IPS DF 4.7 (cell line): Measurements from ENCODE around the gene MVP.

Source experiments
- DNase-seq: peaks from one replicate; pipeline ENCODE4 v3.0.0-alpha.2; 2013; ENCODE audit warnings: low spot score; ENCODE audit errors: extremely low read depth

Gene MVP

DNA sequence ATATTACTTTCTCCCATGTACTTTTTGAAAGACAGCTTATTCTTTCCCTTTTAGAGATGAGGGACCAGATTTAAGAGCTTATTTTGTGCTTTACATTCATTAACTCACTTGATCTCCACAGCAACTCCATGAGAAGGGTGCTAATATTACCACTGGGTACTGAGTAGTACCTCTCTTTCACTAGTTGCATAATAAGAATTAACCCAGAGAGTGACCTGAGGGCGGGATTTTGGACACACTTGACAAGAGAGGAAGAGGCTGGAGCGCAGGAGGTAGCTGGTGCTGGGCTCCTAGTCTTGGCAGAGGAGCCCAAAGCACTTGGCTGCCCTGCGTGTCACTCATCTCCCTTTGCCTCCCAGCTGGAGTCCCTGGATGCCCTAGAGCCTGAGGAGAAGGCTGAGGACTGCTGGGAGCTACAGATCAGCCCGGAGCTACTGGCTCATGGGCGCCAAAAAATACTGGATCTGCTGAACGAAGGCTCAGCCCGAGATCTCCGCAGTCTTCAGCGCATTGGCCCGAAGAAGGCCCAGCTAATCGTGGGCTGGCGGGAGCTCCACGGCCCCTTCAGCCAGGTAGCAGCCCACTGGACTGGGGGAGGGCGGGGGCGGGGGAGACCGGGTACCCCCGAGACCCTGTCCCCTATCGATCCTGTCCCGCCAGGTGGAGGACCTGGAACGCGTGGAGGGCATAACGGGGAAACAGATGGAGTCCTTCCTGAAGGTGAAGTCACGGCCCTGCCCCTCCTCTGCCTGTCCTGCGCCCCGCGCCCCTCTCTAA, 15.6 kb upstream of the MVP start:
- no peak for DNase-seq

DNA sequence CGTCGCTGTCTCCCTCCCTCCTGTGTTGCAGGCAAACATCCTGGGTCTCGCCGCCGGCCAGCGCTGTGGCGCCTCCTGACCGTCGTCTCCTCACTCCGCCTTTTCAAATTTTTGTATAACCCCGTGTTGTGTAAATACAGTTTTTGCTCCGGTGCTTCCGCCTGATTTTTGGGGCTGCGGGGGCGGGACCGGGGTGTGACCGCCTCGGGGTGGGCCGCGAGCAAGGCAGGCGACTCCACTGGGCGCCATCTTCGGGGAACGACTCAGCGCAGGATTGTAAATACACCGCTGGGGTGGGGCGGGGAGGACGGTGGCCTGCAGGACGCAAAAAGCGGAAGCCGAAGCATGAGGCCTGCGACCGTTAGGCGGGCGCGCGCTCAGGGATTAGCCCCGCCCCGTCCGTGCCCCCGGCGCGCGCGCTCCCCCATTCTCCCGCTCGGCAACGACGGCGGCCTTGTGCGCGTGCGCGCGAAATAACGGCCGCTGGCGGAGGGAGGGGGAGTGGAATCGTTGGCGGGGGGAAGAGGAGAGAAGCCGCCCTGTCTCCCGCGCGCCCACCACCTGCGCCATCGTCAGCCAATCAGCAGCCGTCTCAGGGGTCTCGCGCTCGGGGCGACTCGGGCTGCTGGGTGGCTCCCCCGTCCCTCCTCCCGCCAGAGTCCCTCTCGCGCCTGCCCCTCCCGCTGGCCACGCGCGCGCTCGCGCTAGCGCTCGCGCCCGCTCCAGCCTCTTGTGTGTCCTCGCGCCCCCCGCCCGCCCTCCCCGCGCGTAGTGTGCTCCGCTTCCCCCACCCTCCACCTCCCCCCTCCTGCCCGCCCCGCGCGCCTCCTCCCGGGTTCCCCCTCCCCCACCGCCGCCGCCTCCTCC, 14.8 kb upstream of the MVP start:
- no peak for DNase-seq

DNA sequence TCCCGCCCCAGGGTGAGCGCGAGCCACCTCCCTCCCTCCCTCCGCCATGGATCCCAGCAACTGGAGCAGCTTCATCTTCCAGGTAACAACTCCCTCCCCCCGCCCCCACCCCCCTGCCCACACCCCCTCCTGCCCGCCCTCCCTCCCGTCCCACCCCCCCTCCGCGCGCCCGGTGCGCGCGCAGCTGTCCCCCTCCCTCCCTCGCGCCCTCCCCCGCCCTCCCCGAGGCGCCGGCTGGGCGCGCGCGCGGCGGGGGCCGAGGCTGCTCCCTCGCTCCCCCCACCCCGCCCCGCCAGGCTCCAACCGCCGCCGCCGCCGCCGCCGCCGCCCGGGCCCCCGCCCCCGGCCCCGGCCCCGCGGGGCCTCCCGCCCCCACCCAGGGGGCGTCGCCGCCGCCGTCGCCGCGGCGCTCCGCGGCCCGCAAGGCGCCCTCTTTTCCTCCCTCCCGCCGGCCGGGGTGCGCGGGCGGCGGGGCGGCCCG, 14.1 kb upstream of the MVP start, which contains the start of gene MAZ:
MAZ (plus strand) TSS at position 431 of the 481 bp plus-strand sequence. CDS start 173 bp downstream, outside the sequence.
- no peak for DNase-seq

DNA sequence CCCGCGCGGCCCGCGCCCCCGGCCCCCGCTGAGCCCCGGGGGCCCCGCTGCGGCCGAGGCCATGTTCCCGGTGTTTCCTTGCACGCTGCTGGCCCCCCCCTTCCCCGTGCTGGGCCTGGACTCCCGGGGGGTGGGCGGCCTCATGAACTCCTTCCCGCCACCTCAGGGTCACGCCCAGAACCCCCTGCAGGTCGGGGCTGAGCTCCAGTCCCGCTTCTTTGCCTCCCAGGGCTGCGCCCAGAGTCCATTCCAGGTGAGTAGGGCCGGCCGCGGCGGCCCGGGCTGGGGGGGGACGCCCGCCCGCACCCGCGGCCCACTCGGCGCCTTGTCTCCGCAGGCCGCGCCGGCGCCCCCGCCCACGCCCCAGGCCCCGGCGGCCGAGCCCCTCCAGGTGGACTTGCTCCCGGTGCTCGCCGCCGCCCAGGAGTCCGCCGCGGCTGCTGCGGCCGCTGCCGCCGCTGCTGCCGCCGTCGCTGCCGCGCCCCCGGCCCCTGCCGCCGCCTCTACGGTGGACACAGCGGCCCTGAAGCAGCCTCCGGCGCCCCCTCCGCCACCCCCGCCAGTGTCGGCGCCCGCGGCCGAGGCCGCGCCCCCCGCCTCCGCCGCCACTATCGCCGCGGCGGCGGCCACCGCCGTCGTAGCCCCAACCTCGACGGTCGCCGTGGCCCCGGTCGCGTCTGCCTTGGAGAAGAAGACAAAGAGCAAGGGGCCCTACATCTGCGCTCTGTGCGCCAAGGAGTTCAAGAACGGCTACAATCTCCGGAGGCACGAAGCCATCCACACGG, 13.4 kb upstream of the MVP start:
- DNase-seq: no peak

DNA sequence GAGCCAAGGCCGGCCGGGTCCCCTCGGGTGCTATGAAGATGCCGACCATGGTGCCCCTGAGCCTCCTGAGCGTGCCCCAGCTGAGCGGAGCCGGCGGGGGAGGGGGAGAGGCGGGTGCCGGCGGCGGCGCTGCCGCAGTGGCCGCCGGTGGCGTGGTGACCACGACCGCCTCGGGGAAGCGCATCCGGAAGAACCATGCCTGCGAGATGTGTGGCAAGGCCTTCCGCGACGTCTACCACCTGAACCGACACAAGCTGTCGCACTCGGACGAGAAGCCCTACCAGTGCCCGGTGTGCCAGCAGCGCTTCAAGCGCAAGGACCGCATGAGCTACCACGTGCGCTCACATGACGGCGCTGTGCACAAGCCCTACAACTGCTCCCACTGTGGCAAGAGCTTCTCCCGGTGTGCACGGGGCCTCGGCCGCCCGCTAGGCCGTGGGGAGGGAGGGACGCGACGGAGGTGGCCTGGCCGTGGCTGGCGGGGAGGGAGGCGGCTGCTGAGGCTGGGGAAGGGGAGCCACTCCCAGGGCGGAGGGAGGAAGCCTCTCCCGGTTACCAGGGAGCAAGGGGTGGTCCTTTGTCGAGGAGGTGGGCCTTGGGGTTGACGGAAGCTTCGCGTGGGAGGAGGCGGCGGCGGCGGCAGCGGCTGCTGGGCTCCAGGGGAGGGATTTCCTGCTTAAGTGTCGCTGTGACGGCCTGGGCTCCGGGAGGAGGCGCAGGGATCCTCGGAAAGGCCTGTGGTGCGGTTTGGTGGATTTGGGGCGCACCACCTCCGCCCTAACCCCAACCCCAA, 12.6 kb upstream of the MVP start:
- DNase-seq: no peak

DNA sequence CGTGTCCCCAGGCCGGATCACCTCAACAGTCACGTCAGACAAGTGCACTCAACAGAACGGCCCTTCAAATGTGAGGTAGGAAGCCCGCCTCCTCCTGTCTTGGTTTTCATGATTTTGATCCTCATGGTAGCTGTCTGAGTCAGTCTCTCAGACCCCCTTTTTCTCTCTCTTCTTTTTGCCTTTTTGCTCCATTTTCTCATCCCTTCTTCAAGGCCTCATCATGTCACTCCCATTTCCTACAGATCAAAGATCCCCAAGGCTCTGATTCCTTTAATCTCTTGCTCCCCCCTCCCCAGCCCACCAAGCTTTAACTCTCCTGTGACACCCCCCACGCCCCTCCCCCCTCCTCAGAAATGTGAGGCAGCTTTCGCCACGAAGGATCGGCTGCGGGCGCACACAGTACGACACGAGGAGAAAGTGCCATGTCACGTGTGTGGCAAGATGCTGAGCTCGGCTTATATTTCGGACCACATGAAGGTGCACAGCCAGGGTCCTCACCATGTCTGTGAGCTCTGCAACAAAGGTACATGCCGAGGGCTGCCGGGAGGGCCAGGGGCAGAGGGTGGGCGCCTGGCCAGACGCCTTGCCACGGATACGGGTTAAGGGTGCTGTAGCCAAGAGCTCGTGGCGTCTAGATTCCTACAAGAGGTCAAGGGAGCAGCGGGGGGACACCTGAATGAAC, 11.9 kb upstream of the MVP start:
- DNase-seq: no peak

DNA sequence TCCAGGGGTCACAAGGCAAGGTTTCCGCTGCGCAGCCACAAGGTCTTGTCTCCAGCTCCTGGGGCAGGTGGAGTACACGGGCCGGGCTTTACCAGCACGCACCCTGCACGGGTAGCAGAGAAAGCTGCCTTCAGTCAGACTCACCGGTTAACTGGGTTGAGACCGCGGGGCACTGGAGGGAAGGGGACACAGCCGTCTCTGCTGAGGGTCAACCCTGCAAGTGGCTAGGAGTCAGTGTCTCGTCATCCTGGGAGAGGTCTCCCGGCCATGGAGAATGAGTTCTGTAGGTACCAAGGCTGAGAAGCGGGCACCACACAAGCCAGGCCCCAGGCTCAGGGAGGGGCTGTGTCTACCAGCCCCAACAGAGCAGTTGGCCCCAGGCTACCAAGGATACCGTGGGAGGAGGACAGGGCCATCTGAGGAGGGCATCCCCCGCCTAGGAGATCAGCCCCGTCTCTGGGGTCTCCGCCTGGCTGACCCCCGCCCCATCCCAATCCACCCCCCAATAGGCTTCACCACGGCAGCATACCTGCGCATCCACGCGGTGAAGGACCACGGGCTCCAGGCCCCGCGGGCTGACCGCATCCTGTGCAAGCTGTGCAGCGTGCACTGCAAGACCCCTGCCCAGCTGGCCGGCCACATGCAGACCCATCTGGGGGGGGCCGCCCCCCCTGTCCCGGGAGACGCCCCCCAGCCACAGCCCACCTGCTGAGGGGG, 11.1 kb upstream of the MVP start:
- no peak for DNase-seq

DNA sequence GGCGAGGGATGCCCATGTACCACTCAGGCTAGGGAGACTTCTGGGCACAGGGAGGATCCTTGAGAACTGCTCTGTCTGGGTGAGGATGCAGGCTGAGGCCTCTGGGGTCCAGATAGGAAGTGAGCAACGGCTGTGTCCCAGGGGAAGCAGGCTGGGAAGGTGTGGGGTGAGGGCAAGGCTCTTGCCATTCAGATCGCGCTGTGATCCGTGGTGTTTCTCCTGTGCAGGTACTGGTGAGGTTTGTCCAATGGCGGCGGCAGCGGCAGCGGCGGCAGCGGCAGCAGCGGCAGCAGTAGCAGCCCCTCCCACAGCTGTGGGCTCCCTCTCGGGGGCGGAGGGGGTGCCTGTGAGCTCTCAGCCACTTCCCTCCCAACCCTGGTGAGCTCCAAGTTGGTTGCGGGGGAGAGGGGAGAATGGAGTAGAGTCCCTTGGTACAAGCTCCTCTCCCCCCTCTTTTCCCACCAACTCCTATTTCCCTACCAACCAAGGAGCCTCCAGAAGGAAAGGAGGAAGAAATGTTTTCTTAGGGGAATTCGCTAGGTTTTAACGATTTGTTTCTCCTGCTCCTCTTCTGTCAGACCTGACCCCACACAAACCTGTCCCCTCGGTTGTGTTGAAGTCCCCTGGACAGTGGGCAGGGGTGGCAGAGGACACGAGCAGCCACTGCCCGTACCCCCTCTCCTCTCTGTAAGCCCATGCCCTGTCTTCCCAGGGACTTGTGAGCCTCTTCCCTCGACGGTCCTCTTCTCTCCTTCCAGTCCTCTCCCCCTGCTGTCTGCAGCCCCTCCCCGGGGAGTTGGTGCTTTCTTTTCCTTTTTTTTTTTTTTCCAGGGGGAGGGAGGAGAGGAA, 10.2 kb upstream of the MVP start:
- DNase-seq: no peak

DNA sequence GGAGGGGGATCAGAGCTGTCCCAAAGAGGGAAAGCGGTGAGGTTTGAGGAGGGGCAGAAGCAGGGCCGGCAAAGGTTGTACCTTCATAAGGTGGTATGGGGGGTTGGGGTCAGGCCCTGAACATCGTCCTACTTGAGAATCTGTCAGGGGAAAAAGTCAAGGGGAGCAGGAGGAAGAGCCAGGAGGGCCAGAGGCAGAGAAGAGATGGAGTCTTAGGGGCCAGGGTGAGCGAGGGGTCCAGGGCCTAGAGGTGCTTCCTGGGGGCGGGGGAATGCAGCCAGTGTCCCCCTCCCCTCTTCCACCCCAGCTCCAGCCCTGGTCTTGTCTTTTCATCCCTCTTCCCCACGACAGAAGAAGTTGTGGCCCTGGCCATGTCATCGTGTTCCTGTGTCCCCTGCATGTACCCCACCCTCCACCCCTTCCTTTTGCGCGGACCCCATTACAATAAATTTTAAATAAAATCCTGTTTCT, 9.5 kb upstream of the MVP start:
- DNase-seq: no peak

DNA sequence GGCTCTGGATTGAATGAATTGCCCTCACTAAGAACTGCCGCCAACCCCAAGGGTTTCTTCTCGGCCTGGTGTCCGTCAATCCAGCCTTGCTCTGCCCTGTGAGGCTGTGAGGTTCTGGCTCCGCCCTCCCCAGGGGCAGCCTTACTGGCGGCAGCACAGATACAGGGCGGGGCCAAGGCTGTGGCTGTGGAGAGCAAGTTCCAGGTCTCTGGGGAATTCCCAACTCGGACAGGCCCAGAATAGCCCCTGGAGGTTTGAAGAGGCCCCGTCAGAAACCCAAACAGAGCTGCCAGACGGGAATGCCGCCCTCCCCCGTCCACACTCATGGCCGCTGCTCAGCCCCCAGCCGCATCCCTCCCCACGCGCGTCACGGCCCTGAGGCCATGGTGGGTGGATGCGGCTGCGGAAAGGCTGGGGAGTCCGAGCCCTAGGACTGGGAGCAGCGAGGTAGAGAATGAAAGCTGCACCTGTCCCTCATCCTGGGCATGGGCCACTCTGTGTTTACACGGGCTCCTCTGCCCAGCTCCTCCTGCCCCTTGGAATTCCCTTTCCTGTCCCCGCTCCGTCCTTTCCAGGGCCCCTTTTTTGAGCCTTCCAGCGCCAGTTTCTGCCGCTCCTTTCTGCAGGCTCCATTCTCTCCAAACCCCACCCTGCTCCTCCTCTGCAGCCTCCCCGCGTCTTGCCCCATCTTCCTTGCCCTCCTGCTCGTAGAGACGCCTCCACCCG, 8.9 kb upstream of the MVP start:
- DNase-seq: peak; percentile 90

DNA sequence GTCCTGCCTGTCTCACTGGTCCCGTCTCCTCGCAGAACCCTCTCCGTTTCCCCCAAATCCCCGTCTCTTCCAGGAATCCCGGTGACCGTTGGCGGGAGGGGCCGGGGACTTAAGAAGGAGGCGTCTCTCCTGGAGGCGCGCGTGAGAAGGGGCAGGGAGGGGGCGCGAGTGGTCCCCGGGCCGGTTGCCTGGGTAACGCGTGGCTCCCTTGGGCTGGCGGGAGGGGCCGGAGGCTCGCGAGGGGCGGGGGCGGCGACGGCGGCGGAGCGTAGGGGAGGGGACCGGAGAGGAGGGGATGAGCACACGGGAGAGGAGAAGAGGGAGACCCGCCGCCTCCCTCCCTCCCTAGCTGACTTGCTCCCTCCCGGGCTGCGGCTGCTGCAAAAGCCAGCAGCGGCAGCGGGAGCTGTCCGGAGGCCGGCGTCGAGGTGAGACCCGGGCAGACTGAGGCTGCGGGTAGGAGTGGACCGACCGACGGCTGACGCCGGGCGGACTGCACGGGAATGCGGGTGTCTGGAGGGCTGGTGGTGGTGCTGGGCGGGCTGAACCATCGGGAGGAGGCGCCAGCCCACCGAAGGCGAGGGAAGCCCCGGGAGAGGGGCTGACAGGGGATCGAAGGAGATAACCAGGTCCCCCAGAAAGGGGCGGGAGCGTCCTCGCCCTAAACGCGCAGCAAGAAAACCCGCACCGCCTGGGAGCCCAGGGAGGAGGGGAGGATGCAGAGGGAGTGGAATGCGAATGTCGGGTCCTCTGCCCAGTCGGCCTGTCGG, 8.2 kb upstream of the MVP start, which contains the start of gene PRRT2:
PRRT2 (plus strand) TSS at position 298 of the 770 bp plus-strand sequence. CDS start 862 bp downstream, outside the sequence.
- DNase-seq: no peak

DNA sequence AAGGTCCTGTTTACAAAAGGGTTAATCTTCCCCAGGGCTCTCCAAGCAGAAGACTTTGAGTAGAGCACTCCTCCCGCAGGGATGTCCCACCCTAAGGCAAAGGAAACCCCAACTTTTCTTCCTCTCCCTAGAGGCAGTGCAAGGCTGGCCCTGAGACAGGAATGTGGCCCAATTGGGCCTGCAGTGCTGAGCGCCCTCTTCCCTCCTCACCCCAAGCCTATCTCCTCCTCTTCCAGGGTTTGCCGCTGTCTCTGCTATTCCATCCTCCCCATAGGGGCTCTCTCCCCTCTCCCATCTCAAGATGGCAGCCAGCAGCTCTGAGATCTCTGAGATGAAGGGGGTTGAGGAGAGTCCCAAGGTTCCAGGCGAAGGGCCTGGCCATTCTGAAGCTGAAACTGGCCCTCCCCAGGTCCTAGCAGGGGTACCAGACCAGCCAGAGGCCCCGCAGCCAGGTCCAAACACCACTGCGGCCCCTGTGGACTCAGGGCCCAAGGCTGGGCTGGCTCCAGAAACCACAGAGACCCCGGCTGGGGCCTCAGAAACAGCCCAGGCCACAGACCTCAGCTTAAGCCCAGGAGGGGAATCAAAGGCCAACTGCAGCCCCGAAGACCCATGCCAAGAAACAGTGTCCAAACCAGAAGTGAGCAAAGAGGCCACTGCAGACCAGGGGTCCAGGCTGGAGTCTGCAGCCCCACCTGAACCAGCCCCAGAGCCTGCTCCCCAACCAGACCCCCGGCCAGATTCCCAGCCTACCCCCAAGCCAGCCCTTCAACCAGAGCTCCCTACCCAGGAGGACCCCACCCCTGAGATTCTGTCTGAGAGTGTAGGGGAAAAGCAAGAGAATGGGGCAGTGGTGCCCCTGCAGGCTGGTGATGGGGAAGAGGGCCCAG, 7.3 kb upstream of the MVP start:
- DNase-seq: no peak

DNA sequence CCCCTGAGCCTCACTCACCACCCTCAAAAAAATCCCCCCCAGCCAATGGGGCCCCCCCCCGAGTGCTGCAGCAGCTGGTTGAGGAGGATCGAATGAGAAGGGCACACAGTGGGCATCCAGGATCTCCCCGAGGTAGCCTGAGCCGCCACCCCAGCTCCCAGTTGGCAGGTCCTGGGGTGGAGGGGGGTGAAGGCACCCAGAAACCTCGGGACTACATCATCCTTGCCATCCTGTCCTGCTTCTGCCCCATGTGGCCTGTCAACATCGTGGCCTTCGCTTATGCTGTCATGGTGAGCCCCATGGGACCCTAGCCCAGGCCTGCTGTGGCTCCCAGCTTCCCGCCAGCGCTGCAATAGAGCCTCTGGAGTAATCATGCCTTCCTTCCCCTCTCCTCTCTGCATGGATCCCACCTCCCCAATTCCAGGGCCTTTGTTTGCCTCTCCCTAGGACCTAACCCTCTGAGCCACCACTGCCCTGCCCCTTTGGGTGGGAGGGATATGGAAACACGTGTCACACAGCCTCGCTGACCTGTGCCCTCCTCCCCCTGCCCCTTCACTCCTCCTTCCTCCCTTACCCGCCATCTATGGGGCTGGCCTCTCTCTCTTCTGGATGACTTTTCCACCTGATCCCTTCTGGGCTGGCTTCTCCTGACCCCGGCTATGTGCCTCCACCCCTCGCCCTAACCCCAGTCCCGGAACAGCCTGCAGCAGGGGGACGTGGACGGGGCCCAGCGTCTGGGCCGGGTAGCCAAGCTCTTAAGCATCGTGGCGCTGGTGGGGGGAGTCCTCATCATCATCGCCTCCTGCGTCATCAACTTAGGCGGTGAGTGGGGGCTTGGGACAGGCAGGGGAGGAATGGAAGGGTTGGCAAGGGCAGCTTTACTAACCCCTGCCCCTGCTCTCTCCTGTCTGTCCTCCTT, 6.4 kb upstream of the MVP start:
- no peak for DNase-seq

DNA sequence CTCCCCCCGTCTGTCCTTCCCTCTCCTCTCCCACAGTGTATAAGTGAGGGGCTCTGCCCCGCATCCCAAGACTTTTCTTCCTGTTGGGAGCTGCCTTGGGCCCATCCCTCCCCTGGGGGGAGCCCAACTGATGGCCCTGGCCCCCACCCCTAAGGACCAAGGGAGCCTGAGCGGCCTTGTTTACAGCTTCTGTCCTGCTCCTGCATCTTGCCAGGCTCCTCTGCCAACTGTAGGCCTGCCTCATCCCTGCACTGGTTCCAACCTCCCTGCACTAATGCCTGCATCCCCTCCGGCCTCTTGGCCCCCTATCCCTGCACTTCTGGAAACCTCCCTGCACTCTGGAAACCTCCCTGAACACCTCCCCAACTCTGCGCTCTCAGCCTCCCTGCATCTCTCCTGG, 5.7 kb upstream of the MVP start:
- DNase-seq: no peak
